B cell (primary cell): ENCODE measurements around the gene FGFR2.
"Not testable (repeated sequence)": the region's sequence is repeated elsewhere in the genome, so short reads cannot be mapped to it uniquely, and the experiment has no call there.

ENCODE experiments used
- CTCF ChIP-seq: fragments of 200-600 bp; IDR thresholded peaks from one replicate; pipeline ENCODE4 v1.8.0; 2022; ENCODE audit warnings: antibody characterized with exemption, mild to moderate bottlenecking
- EZH2 ChIP-seq: IDR thresholded peaks from 2 replicates; pipeline ENCODE4 v1.6.1; 2012; ENCODE audit warnings: borderline replicate concordance, low read depth, mild to moderate bottlenecking, moderate library complexity, low read length; ENCODE audit not compliant: insufficient read depth, poor library complexity, severe bottlenecking

- not testable (repeated sequence) for TF ChIP-seq EZH2, CTCF
Measured at GRCh38 chr10:121520526-121520925, 77.7 kb downstream of the FGFR2 start.
